NK-92 treated with Interleukin-12 subunit alpha and Interleukin-12 subunit beta, amount 100 ng/mL, for 24 hours (cell line): ENCODE results near the gene ADAMTS12.

Experiments
- DNase-seq: peaks from one replicate; lab custom pipeline; 2025; lab: John Stamatoyannopoulos, UW

The ADAMTS12 gene

DNA sequence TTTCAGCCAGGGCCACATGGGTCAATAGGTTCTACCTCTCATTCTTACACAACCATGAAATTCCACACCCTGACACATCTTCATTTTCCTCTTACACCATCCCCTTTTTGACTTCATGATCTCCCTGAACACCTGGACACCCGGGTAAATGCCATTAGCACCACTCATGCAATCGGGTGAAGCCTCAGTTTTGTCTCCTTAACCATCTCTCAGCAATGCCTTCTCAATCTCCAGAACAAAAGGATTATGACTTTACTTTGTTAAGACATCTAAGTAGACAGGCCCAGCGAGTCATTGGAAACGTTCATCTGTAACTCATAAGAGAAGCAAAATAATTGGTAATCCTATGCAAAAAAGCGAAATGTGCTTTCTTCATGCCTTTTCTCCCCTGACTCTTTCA is 49.9 kb downstream of the ADAMTS12 start:
- no peak for DNase-seq

DNA sequence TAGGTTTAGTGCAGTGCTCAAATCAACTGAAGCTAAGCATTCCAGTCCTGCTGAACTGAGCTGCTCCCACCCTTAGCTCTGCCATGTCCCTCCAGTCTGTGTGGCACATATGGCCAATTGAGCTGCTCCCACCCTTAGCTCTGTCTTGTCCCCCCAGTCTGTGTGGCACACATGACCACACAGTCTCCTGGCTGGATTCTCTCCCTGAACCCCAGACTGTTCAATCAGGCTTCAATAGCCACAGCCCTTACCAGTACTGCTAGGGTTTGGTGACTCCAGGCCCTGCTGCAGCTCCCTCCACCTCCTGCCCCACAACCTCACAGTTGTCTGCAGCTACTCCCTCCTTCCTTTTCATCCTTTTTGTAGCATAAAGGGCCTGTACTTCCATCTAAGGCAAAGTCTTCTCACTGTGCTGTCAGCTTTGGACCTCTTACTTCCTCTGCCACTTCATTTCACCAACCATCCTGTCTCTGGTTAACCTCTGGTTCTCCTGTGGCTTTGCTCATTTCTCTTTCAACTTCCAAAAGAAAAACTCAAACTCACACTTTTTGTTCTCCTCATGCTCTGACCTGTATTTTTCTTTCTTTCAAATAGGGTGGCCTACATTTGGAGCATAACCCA is 50.8 kb downstream of the ADAMTS12 start:
- no peak for DNase-seq

DNA sequence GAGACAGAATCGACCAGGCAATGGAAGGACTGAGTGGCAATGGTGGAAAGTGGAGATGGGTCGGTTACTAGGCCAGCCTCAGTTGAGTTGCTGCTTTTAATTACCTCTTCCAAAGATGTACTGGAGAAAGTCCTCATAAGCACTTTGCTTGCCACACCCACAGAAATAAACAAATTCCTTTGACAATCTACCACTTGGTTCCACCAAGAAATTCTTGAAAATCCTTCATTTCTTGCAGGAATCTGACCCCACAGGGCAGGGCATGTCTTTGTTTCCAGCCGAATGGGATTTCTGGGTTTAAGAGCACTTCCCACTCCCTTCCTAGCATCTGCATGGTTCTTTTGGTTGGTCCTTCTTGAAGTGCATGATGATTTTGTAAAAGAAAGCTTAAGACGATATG is 54.5 kb downstream of the ADAMTS12 start:
- no peak for DNase-seq

DNA sequence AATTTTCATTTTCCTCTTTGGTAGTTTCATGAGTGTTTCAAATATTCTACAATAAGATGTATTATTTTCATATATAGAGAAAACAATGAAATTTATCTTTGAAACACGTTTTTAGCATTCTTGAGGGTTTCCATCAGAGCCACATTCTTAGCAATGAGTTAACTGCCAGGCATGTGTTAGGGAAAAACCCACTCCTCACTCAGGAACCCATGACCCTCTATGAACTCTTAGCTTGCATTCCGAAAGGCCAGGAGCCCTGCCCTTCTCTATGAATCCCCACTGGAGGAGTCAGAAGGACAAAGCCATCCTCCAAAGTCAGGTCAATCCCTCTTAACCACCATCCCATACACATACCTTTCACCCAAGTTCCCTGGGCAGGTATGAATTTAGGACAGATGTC is 57.5 kb downstream of the ADAMTS12 start:
- no peak for DNase-seq

DNA sequence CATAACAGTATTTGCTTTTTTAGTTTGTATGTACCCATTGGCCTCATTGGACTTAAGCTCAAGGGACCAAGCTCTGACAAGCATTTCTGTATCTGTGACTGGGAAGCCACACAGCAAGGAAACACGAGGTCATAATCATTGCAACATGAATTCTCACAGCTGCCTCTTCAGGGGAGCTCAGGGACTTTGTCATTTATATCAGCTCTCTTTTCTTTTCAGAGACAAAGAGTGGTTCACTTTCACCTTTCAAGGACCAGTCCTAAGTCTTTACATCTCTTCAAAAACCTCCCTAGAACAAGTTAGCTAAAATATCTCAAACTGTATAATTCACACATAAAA is 58.6 kb downstream of the ADAMTS12 start:
- DNase-seq = no peak

DNA sequence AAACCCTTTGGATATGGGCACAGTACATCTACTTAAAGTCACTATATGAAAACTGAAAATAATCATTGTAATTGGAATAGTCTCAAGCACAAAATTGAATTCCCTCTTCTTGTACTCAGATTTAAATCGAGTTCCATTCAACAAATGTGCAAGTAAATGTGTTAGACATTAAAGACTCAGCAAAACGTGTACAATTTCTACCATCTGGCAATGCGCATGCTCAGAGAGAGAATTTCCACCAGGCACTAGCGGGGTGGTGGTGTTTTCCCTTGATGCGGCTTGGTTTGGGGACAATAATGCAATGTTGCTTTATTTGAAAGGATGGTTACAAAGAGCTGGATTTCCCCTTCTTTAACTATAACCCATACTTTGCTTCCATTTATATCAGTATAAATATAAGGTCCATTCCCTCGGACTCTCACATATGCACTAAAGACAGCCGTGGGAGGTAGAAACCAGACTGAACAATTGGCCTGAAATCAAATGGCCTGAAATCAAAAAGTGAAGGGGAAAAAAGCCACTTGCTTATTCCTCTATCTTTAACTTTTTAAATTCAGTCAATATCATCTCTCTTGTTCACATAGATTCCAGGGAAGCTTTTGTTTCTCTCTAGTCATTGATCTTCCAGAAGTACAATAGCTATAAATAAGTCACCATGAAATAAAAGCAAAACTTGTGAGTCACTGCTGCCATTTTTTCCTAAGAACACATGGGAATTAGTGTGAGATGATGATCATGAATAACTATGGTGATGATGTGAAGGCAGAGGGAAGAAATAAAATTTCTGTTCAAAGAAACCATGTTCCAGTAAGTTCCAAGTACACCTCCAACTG is 59.2 kb downstream of the ADAMTS12 start:
- DNase-seq = no peak

DNA sequence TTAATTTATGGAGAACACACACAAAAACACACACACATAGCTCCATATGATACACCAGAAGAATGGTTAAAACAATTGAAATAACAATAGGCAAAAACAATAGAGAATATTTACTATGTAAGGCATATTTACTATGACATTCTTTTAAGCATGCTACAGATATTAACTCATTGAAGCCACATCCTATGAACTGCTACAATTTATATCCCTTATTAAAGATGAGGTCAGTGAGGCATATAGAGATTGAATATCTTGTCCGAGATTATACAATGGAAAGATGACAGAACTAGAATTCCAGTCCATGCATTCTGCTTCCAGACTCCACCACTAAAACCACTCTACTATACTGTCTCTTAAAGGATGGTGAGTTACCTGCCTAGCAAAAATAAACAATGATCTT is 60.7 kb downstream of the ADAMTS12 start:
- DNase-seq = no peak

DNA sequence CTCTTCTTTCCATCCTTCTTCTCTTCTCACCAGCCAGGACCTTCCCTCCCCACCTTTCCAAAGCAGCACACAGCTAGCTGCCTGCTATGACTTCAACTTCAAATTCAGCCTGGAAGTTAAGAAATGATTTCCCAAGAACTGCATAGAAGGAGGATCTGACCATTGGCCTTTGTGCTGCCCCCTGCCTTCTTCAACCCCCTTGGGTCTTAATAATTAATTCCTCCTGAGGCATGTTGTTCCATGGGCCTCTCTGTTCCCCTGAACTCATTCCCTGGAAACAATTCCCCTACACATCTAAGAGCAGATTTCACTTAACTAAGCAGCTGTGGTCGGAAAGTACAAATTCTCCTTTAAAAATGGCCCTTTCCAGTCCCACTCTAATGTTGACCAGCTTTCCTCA is 62.4 kb downstream of the ADAMTS12 start:
- no peak for DNase-seq

DNA sequence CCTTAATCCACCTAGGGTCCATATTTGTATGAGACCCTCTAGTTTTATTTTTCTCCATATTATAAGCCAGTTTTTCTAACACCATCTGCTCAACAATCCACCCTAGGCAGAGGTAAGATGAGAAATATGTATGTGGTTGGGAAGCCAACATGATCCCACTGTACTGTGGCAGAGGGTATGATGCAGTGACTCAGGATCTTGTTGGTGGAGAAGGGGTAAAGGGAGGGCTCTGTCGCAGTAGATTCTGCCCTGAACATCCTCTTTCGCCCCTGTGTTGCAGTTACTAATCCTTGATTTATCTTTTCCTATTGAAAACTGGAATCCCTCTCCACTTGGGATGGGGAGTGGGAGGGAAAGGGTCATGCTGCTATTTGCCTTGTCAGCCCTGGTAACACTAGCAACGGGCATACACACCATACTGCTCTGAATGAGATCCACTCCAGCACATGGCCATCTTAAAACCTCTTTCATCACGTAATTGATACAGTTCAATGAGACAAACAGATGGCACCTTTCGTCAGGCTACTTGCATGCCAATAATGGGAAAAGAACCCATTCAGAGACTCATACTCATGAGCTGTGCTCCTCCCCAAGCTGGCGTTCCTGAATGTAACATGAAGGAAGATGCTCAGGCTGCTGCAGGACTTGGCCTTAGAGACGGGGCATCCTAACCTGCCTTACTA is 63.0 kb downstream of the ADAMTS12 start:
- no peak for DNase-seq

DNA sequence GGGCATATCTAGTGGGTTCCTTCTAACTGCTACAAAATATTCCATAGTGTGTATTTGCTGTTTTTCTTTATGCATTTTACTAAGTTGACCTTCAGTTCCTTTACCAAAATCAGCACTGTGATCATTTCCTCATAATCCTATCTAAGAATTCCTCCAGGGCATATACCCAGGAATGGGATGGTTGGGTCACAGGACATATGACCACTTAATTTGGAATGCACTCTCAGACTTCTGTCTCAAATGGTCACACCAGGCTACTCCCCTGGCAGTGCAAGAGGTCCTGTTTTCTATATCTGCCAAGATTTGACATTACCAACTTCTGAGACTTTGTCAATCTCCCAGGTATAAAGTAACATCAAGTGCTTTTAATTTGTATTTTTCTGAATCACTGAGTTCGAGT is 63.9 kb downstream of the ADAMTS12 start:
- no peak for DNase-seq

DNA sequence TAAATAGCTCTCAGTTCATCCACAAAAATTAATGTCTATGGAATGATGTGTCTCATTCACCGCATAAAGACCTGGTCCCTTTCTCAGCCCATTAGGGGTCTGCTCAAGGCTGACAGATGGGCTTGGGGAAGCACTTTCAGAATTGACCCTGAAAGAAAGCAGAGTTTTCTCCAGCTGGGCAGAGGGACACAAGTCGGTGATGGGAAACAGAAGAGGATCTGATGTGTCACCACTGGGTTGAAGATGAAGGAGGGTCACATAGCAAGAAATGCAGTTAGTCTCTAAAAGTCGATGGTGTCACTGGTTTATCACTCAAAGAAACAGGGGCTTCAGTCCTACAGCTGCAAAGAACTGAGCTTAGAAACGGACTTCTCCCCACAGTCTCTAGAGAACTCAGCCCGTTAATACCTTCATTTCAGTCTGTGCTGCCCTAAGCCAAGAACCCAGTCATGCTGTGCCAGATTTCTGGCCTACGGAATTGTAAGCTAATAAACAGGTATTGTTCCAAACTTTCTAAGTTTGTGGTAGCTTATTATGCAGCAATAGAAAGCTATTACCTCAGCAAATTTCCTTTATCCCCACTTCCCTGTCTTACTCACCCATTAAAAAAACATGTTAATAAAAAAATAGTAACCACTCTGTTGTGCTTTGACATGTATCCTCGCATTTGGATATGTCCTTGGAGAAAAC is 64.6 kb downstream of the ADAMTS12 start:
- no peak for DNase-seq

DNA sequence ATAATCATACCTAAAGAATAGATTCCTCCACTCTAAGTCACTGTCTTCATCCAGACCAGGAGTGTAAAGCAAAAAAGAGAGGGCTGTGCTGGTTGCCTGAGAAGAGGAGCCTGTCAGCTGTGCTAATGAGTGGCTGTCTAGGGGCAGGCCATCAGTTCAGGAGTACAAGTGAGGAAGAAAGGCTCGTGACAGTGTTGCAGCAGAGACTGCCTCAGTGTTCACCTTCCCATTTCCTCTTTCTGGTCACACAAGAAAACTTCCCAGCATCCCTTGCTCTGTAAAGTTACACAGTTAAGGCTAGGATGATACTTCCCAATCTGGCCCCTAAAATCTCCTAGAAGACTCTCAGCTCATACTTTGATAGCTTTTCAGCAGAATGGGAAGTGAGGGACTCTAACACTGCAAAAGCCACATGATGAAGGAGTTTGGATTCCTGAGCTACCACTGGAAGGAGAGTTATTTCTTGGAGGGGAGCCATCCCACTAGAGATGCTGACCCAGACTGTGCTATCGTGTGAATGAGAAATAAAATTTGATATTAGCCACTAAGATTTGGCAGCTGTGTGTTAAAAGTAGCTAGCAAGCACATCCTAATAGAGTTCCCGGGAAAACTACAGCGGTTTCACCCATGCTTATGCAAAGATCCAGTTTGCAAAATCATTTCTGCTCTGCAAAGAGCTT is 67.1 kb downstream of the ADAMTS12 start:
- no peak for DNase-seq

DNA sequence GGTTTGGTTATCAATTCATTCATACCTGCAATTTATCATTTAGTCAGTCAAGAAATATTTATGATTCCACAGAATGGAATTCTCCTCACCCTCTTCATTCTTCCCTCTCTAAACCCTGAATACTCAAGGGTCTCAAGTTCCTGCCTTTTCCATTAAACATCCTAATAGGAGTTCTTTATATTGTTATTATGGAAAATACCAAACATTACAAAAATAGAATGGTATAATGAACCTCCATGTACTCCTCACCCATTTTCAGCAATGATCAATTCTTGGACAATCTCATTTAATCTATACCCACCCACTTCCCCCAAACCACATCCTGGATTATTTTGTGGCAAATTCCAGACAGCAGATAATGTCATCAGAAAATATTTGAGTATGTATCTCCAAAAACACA is 74.5 kb downstream of the ADAMTS12 start:
- no peak for DNase-seq

DNA sequence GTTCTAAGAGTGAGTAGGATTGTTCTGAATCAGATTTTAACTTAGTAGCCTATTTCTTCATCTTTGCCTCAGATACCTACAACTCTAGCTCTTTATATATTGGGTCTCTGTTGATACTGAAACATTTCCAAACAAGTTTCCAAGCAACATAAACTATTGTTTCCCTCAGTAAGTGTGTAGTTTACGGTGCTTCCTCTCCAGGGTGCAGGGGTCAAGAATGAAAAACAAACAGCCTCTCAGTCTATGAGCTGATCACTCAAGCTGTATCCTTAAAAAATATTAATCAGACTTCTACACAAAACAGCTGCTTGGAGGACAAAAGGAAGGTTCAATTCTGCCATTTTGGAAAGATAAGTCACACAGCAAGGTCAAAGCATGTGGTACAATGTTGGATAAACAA is 75.0 kb downstream of the ADAMTS12 start:
- no peak for DNase-seq

DNA sequence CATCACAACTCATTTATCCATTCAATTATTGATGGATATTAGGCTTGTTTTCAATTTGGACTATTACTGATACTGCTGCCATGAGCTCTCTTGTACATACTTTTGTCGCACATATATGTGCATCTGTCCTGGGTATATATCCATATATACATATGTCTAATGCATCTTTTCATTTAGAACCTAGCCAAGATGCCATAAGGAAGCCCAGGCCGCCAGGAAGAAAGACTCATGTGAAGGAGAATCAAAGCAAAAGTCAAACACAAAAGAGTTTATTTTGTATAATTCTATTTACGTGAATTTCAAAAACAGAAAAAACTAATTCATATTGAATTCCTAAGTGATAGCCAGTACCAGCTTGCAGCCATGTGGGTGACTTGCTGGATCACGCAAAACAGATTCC is 79.0 kb downstream of the ADAMTS12 start:
- DNase-seq = no peak

DNA sequence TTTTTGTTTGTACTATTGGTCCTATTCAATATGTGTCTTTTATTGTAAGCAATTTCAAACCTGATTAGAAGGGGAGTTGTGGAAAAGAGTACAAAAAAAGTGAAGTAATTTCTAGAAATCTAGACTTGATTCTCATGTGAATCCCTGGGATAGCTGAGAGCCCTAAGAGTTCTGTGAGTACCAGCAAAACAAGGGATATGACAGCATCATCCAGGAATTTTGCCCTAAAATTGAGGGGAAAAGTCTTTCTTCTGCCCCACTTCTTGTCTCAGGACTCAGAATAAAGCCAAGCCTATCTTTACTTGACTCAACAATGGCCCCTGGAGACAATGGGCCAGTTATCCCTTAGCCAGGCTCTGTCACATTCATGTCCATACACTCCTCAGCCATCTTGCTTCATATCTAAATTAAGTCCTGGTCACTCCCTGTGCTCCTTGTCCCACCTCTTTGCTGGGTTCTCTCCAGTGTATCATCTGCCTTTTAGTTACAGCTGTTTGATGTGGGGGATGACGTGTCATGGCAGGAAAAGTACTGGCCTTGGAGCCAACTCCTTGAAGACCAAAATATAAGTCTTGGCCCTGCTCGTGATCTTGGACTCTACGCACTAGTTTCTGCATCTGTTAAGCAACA is 81.2 kb downstream of the ADAMTS12 start:
- no peak for DNase-seq

DNA sequence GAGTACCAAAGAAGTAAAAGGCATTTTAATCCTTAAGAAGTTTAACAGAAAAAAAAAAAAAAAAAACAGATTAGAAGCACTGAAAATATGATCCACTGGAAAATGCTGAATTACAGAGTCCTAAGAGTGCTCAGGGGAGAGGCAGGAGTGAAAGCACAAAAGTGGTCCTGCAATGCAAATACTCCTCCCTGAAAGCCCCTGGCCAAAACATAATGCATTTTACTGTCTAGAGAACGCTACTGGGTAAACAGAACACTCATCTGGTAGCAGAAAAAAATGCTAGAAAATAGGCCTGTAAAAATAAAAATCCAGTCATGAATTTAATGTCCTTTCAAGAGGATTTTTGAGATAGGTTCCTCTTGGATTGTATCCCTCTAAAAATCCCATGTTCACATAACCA is 81.9 kb downstream of the ADAMTS12 start:
- no peak for DNase-seq

DNA sequence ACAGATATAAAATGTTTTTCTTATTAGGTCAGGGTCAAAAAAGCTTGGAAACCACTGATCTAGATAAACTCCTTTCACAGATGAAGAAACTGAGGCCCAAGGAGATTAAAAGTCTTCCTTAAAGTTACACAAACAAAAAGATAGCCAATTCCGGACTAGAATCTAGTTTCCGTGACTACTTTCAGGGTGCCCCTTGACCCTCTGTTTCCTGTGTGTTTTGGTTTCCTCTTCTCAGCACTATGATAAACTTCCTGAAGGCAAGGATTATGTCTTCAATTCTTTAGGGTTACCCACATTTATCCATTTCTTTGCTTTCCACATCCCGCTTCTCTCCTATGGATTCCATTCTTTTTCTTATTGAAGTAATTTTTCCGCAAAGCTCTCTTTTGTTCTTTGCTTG is 83.1 kb downstream of the ADAMTS12 start:
- no peak for DNase-seq

DNA sequence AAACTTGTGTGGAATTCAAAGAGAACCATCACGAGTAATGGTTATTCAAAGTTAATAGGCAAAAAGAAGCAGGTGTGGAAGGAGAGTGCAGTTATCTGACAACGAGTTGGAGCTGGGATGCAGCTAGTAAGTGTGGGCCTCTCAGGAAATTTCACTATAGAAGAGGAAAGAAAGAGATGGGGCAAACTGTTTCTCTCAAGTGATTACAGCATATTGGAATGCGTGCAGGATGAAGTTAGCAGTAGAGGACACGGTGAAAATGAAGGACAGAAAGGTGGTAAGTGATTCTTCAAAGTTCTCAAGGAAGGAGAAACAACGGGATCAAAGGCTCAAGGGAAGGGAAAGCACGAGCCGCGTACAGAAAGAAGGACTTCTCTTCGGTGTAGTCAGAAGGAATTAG is 84.0 kb downstream of the ADAMTS12 start:
- DNase-seq = no peak

DNA sequence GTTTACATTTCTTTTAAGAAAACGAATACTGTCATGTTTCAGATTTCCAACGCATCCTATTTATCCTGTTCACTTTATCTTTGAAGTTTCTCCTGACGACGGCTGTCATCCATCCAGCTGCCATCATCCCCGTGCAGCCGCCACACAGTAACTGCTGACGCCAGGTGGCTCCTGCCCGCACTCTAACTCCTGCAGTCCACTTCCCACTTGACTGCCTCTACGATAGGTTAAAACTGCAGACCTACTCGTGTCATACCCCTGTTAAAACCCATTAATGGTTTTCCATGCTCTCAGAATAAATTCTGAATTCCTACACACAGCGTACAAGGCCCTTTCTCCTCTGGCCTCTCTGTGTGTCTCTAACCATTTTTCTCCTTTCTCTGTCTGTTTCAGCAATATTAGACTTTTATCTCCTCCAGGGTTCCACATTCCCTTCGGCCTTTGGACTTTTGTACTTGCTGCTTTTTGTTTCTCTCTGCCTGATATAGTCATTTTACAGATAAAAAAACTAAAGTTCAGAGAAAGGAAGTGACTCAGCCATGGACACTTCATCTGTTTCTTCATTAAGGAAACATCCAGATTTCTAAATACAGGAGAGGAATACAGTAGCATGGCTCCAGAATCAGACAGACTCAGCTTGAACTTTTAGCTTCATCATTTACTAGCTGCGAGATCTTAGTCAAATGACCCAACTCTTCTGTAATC is 84.9 kb downstream of the ADAMTS12 start:
- no peak for DNase-seq

DNA sequence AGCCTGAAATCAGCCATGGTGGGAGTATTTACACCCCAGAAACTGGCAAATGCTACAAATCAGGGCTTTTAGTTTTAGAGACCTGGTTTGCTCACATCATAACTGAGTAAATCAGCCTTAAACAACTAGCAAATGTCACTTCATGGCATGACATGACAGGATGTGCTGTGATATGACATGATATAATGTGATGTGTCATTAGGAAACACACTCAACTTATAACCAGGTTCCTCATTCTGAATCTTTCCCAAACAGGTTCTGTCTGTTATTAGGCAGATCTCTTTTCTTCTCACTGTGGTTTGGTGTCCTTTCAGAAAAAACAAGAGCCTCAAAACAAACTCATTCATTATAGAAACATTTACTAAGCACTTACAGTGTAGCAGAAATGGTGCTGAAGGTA is 90.5 kb downstream of the ADAMTS12 start:
- no peak for DNase-seq
